22Rv1 (cell line): ENCODE results near the gene TMEM183A.

ENCODE experiments used
- ZFX ChIP-seq: fragments of 450-650 bp; IDR thresholded peaks from 2 replicates; pipeline ENCODE4 v1.6.1; 2017; ENCODE audit warnings: antibody characterized with exemption, borderline replicate concordance
- TF ChIP-seq, protein P1 (sequence below): fragments of 450-650 bp; IDR thresholded peaks from 2 replicates; pipeline ENCODE4 v1.5.1; 2017; ENCODE audit warnings: mild to moderate bottlenecking

DNA sequence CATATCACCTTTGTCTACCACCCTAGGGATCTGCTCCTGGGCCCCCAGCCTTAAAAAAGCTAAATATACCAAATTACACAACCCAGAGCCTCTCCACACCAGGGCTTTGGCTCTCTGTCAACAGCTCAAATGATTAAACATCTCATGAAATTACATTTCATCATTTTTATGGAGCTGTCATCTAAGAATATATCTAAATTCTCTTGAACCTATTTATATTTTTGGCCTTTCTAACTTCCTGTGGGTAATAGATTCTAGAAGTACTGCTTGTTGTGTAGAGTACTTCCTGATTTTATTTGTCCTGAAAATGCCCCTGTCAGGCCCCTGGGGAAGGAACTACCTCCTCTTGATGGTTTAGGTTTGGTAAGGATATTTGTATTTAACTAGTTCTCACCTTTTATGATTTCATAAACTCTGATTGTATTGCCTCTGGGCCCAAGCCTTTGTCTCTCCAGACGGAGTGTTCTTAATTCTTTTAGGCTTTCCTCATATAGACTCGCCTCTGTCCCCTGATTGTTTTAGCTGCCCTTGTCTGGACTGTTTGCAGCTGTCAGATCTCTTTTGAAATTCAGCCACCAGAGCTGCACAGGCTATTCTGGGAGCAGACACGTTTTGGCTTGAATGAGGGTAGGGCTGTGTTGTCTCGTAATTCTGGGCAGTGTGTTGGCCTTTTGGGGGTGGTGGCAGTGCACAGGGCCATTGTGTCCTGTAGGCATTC lies 62.0 kb downstream of the TMEM183A start:
- TF ChIP-seq, protein P1, sequence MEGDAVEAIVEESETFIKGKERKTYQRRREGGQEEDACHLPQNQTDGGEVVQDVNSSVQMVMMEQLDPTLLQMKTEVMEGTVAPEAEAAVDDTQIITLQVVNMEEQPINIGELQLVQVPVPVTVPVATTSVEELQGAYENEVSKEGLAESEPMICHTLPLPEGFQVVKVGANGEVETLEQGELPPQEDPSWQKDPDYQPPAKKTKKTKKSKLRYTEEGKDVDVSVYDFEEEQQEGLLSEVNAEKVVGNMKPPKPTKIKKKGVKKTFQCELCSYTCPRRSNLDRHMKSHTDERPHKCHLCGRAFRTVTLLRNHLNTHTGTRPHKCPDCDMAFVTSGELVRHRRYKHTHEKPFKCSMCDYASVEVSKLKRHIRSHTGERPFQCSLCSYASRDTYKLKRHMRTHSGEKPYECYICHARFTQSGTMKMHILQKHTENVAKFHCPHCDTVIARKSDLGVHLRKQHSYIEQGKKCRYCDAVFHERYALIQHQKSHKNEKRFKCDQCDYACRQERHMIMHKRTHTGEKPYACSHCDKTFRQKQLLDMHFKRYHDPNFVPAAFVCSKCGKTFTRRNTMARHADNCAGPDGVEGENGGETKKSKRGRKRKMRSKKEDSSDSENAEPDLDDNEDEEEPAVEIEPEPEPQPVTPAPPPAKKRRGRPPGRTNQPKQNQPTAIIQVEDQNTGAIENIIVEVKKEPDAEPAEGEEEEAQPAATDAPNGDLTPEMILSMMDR, result no peak
- no peak for TF ChIP-seq ZFX
